Measurements from ENCODE around the gene ST8SIA1. TPM values are rescaled to one million over a fixed set of nuclear protein-coding genes. Genes with fewer than 3 reads are reported as not detected.

Gene ST8SIA1
- total and polyA plus RNA-seq, 2 of the 8 experiments (the other 6 are each of a cell fraction or from before 2014, with no cell fraction given): 1.9 to 4.4 TPM

- TF ChIP-seq, protein P1, sequence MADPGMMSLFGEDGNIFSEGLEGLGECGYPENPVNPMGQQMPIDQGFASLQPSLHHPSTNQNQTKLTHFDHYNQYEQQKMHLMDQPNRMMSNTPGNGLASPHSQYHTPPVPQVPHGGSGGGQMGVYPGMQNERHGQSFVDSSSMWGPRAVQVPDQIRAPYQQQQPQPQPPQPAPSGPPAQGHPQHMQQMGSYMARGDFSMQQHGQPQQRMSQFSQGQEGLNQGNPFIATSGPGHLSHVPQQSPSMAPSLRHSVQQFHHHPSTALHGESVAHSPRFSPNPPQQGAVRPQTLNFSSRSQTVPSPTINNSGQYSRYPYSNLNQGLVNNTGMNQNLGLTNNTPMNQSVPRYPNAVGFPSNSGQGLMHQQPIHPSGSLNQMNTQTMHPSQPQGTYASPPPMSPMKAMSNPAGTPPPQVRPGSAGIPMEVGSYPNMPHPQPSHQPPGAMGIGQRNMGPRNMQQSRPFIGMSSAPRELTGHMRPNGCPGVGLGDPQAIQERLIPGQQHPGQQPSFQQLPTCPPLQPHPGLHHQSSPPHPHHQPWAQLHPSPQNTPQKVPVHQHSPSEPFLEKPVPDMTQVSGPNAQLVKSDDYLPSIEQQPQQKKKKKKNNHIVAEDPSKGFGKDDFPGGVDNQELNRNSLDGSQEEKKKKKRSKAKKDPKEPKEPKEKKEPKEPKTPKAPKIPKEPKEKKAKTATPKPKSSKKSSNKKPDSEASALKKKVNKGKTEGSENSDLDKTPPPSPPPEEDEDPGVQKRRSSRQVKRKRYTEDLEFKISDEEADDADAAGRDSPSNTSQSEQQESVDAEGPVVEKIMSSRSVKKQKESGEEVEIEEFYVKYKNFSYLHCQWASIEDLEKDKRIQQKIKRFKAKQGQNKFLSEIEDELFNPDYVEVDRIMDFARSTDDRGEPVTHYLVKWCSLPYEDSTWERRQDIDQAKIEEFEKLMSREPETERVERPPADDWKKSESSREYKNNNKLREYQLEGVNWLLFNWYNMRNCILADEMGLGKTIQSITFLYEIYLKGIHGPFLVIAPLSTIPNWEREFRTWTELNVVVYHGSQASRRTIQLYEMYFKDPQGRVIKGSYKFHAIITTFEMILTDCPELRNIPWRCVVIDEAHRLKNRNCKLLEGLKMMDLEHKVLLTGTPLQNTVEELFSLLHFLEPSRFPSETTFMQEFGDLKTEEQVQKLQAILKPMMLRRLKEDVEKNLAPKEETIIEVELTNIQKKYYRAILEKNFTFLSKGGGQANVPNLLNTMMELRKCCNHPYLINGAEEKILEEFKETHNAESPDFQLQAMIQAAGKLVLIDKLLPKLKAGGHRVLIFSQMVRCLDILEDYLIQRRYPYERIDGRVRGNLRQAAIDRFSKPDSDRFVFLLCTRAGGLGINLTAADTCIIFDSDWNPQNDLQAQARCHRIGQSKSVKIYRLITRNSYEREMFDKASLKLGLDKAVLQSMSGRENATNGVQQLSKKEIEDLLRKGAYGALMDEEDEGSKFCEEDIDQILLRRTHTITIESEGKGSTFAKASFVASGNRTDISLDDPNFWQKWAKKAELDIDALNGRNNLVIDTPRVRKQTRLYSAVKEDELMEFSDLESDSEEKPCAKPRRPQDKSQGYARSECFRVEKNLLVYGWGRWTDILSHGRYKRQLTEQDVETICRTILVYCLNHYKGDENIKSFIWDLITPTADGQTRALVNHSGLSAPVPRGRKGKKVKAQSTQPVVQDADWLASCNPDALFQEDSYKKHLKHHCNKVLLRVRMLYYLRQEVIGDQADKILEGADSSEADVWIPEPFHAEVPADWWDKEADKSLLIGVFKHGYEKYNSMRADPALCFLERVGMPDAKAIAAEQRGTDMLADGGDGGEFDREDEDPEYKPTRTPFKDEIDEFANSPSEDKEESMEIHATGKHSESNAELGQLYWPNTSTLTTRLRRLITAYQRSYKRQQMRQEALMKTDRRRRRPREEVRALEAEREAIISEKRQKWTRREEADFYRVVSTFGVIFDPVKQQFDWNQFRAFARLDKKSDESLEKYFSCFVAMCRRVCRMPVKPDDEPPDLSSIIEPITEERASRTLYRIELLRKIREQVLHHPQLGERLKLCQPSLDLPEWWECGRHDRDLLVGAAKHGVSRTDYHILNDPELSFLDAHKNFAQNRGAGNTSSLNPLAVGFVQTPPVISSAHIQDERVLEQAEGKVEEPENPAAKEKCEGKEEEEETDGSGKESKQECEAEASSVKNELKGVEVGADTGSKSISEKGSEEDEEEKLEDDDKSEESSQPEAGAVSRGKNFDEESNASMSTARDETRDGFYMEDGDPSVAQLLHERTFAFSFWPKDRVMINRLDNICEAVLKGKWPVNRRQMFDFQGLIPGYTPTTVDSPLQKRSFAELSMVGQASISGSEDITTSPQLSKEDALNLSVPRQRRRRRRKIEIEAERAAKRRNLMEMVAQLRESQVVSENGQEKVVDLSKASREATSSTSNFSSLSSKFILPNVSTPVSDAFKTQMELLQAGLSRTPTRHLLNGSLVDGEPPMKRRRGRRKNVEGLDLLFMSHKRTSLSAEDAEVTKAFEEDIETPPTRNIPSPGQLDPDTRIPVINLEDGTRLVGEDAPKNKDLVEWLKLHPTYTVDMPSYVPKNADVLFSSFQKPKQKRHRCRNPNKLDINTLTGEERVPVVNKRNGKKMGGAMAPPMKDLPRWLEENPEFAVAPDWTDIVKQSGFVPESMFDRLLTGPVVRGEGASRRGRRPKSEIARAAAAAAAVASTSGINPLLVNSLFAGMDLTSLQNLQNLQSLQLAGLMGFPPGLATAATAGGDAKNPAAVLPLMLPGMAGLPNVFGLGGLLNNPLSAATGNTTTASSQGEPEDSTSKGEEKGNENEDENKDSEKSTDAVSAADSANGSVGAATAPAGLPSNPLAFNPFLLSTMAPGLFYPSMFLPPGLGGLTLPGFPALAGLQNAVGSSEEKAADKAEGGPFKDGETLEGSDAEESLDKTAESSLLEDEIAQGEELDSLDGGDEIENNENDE (IDR thresholded peaks at IDR 0.05; ENCODE audit: insufficient replicate concordance, low read length): no peak
Measured at GRCh38 chr12:22256605-22257004, 77.9 kb downstream of the ST8SIA1 start (continued).
